T1000 (cell line): ENCODE data around the gene CHTF18.

Experiments used
- DNase-seq: peaks from one replicate; lab custom pipeline; 2025; ENCODE audit warnings: mixed read lengths; lab: John Stamatoyannopoulos, UW

CHTF18 gene

DNA sequence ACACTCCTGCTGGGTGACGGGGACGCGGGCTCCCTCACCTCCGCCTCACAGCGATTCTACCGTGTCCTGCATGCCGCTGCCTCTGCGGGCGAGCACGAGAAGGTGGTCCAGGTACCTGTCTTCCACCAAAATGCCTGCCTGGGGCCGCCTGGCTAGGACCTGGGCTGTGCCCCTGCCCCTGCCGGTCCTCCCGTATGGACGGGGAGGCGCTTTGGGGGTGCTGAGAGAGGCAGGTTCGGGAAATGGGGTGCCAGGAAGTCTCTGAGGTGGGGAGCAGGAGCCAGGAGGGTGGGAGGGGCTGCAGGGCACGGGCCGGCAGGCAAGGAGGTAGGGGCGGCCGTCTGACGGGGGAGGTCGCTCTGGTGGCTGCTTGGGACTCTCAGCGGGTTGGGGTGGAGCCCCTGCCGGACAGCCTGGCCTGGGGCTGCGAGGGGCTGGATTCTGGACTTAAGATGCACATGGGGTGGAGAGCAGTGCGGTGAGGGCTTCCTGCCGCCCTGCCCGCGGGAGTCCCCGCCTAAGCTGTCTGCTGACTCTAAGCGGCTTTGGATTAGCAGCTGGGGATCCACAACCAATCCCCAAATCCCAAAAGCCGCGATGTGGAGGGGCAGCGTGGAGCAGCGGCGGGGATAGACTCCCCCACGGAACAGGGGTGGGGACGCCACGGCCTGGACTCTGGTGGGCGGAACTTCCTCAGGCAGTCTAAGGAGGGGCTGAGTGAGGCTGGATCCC lies 5.8 kb downstream of the CHTF18 start:
- no peak for DNase-seq

GRCh38 chr16:794853-795466 lies 6.5 kb downstream of the CHTF18 start:
- DNase-seq = no peak

DNA sequence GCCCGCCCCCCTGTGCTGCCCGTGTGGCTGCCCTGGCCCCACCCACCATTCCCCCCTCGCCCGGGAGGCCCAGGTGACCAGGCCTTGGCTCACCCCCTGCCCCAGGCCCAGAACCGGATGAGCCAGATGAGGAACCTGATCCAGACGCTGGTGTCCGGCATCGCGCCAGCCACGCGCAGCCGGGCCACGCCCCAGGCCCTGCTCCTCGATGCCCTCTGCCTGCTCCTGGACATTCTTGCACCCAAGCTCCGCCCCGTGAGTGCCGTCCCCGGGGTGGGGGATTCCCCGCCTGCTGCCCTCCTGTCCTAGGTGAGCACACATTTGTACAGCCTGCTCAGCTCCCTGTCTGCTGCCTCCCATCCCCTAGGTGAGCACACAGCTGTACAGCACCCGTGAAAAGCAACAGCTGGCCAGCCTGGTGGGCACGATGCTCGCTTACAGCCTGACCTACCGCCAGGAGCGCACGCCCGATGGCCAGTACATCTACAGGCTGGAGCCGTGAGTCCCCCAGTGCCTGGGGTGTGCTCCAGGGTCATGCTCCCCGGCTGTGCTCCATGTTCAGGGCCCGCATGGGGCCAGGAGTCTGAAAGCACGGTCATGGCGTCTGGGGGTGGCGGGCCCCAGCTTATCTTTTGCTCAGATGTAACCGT lies 7.3 kb downstream of the CHTF18 start:
- DNase-seq = no peak

GRCh38 chr16:796296-797119 lies 8.1 kb downstream of the CHTF18 start:
- no peak for DNase-seq

GRCh38 chr16:797120-797420 lies 8.7 kb downstream of the CHTF18 start:
- no peak for DNase-seq

- DNase-seq = no peak
Observed at GRCh38 chr16:797686-798085, 9.3 kb downstream of the CHTF18 start.

DNA sequence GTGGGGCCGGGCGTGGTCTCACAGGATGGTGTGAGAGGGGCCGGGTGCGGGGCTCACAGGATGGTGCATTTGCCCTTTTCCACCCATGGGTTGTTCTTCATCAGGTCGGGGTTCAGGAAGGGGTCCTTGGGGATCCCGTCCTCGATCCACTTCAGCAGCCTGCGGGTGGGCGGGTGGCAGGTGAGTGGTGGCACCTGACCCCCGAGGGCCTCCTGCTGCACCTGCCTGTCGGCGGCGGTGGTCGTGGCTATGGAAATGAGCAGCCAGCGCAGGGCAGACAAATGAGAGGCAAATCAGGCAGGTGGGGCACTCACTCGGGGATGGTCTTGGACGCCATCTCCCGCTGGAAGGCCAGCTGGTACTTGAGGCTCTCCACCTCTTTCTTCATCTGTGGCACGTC lies 10.2 kb downstream of the CHTF18 start:
- DNase-seq = no peak

GRCh38 chr16:799111-799947 lies 10.9 kb downstream of the CHTF18 start:
- no peak for DNase-seq

DNA sequence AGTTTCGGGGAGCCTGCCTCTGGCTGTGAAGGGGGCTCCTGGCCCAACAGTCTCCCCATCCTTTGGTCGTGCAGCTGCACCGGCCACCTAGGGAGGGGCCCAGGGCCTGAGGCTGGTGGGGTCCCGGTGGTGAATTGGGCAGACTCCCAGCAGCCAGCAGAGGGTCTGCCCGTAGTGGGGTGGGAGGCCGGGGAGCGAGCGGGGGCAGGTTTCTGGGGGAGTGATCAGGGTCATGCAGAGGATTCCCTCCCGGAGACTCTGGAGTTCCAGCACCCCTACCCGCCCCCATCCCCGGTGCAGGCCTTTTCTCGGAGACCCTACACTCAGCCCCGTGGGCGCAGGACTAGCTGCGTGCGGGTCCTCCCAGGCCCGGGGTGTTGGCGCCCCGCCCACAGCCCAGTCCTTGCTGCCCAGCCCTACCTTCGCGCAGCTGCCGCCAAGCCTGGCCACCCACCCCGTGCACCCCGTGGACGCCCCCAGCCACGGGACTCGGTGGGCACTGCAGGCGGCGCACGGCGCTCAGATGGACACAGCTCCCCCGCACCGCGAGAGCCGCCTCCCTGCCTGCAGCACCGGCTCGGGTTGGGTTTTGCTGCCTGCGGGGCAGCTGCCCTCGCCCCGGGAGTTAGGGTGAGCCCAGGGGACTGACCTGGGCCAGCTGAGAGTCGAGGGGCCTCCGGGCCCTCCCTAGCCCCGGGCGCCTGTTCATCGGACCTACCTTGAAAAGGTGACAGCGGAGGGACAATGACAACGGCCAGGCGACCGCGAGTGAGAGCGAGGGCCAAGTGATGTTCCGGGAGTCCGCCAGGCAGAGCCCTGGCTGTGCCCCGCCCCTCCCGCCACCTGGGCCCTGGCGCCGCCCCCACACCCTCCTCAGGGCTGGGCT lies 11.8 kb downstream of the CHTF18 start, which contains the start of gene GNG13:
TSS of gene GNG13 (minus strand) at position 787 of the 886 bp plus-strand sequence. CDS start 1,657 bp downstream, outside the sequence.
- DNase-seq = no peak

DNA sequence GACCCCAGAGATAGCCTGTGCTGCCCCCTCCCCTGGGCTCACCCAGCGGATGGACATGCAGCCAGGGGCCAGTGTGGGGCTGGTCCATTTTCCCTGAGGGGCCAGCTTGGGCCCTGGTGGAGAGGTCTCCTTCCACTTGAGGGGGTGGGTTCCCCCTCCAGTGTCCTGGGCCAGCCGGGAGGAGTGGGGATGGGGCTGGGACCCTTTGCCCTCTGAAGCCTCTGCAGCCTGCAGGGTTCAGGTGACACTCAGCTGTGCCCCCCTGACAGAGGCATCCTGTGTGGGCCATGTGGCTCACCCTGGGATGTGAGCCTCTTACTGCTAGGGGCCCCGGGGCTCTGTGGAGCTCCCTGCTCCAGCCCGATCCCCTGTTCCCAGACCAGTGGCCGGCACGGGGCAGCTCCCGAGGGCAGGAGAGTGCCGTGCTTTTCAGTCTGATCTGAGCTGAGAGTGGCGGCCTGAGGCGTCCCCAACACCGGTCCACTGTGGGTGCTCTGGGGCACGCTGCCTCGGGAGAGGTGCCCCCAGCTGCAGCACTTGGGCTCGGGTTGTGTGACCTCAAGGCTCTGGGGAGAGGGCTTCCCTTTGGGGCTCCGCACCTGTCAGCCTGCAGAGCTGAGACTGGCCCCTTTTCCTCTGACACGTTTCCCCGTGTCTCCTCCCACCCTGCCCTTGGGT lies 12.6 kb downstream of the CHTF18 start:
- no peak for DNase-seq

- DNase-seq = no peak
Observed at GRCh38 chr16:801584-802363, 13.4 kb downstream of the CHTF18 start.

DNA sequence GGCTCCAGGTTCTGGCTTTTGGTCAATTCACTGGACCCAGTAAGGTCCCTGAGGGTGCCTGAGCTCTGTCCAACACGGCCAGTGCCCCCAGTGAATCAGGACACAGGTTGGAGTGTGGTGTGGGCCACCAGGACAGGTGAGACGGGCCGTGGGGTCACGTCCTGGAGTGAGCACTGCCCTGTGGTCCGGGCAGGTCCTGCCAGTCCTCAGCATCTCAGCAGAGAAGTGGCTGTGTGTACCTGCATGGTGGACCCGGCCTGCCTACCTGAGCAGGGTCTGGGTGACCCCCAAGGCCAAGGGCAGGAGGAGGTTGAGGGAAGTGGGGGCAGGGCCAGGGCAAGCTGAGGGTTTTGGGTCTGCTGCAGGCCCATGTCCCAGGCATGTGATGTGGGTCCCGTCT lies 14.0 kb downstream of the CHTF18 start:
- no peak for DNase-seq

GRCh38 chr16:802914-803753 lies 14.7 kb downstream of the CHTF18 start:
- no peak for DNase-seq

DNA sequence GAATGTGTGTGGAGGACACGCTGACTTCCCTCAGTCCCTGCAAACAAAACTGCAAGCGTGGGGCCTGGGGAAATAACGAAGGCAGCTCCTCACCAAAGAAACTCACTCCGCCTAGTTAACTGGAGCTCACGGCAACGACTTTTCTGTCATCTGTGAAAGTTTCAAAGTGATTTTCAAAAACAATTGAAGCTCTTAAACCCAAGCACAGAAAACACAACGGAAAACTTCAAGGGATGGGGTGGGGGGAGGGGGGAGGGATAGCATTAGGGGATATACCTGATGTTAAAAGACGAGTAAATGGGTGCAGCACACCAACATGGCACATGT lies 15.3 kb downstream of the CHTF18 start:
- no peak for DNase-seq

GRCh38 chr16:804193-805048 lies 16.0 kb downstream of the CHTF18 start:
- DNase-seq = no peak

- DNase-seq = no peak
Observed at GRCh38 chr16:805474-805873, 17.1 kb downstream of the CHTF18 start.

DNA sequence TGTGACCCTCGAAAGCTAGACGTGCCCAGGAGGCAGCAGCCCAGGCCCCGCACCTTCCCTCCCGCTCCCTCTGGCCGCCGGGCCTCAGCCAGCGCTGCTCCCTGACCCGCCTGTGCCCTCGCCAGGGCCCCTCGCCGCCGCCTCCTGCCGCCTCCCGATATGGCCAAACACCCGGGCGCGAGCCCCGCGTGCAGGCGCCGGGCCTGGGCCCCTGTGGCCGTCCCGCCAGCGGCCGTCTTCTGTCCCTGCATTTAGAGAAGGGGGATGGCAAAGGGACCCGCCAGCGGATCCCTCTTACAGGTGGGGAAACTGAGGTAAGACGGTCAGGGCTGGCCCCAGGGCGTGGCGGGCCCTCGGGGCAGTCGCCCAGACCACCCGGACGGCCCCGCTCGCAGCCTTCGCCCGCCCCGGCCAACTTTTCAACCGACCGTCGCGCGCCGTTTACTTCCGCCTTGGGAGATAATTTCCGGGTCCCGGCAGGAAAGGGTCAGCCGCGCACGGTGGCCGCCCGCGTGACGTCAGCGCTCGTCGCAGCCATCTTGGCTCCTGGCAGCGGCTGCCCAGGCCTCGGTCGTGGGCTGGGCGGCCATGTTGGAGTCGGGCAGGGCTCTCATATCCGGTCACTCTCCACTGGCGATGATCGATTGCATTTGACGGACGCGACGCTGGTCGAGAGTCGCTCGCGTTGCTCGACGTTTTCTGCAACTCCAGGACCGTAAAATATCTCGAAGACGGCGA lies 19.1 kb downstream of the CHTF18 start:
- peak; percentile 88 for DNase-seq
